SK-N-SH treated with all-trans-retinoic acid at 6 μM for 48 hours (cell line): Measurements from ENCODE around the gene RNF133.

ENCODE experiments used
- ARNTL ChIP-seq: fragments of 450-650 bp; formaldehyde crosslinking; IDR thresholded peaks from 2 replicates; pipeline ENCODE4 v1.5.0; 2020; ENCODE audit warnings: low read depth, mild to moderate bottlenecking, moderate library complexity, borderline replicate concordance
- BACH2 ChIP-seq: fragments of 250-450 bp; sonication (Bioruptor Pico); IDR thresholded peaks from 2 replicates; pipeline ENCODE4 v1.9.0; 2021; ENCODE audit warnings: mild to moderate bottlenecking, borderline replicate concordance
- CSDC2 ChIP-seq: fragments of 250-450 bp; sonication (Bioruptor Pico); IDR thresholded peaks from 2 replicates; pipeline ENCODE4 v1.5.0; 2020; ENCODE audit warnings: mild to moderate bottlenecking, moderate library complexity
- ESRRG ChIP-seq: fragments of 250-450 bp; sonication (Bioruptor Pico); IDR thresholded peaks from 2 replicates; pipeline ENCODE4 v1.6.1; 2021; ENCODE audit warnings: mild to moderate bottlenecking
- PPARA ChIP-seq: fragments of 250-450 bp; sonication (Bioruptor Pico); IDR thresholded peaks from 2 replicates; pipeline ENCODE4 v1.5.0; 2020; ENCODE audit warnings: mild to moderate bottlenecking, borderline replicate concordance
- RARB ChIP-seq: fragments of 250-450 bp; sonication (Bioruptor Pico); IDR thresholded peaks from 2 replicates; pipeline ENCODE4 v1.8.0; 2021; ENCODE audit warnings: mild to moderate bottlenecking, moderate library complexity
- TOX ChIP-seq: fragments of 250-450 bp; sonication (Bioruptor Pico); IDR thresholded peaks from 2 replicates; pipeline ENCODE4 v1.8.0; 2021; ENCODE audit warnings: mild to moderate bottlenecking, moderate library complexity, borderline replicate concordance
- ZNF565 ChIP-seq: fragments of 450-650 bp; formaldehyde crosslinking; conservative IDR thresholded peaks from 2 replicates; pipeline ENCODE4 v1.5.0; 2020; ENCODE audit warnings: low read depth, mild to moderate bottlenecking, moderate library complexity
- TF ChIP-seq, protein P1 (sequence below): fragments of 250-450 bp; sonication (Bioruptor Pico); IDR thresholded peaks from 2 replicates; pipeline ENCODE4 v1.5.1; 2020; ENCODE audit warnings: low read depth, mild to moderate bottlenecking, moderate library complexity
- TF ChIP-seq, protein P2 (sequence below): fragments of 250-450 bp; sonication (Bioruptor Pico); IDR thresholded peaks from 2 replicates; pipeline ENCODE4 v1.8.0; 2020; ENCODE audit warnings: mild to moderate bottlenecking, moderate library complexity, borderline replicate concordance
- TF ChIP-seq, protein P3 (sequence below): fragments of 250-450 bp; sonication (Bioruptor Pico); IDR thresholded peaks from 2 replicates; pipeline ENCODE4 v1.8.0; 2021; ENCODE audit warnings: low read depth, mild to moderate bottlenecking, moderate library complexity, borderline replicate concordance

GRCh38 chr7:122652876-122653275 is 46.0 kb downstream of the RNF133 start:
- TF ChIP-seq, protein P1, sequence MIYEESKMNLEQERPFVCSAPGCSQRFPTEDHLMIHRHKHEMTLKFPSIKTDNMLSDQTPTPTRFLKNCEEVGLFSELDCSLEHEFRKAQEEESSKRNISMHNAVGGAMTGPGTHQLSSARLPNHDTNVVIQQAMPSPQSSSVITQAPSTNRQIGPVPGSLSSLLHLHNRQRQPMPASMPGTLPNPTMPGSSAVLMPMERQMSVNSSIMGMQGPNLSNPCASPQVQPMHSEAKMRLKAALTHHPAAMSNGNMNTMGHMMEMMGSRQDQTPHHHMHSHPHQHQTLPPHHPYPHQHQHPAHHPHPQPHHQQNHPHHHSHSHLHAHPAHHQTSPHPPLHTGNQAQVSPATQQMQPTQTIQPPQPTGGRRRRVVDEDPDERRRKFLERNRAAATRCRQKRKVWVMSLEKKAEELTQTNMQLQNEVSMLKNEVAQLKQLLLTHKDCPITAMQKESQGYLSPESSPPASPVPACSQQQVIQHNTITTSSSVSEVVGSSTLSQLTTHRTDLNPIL, result no peak
- TF ChIP-seq RARB (CRISPR knock-in tag), result no peak
- TF ChIP-seq, protein P2, sequence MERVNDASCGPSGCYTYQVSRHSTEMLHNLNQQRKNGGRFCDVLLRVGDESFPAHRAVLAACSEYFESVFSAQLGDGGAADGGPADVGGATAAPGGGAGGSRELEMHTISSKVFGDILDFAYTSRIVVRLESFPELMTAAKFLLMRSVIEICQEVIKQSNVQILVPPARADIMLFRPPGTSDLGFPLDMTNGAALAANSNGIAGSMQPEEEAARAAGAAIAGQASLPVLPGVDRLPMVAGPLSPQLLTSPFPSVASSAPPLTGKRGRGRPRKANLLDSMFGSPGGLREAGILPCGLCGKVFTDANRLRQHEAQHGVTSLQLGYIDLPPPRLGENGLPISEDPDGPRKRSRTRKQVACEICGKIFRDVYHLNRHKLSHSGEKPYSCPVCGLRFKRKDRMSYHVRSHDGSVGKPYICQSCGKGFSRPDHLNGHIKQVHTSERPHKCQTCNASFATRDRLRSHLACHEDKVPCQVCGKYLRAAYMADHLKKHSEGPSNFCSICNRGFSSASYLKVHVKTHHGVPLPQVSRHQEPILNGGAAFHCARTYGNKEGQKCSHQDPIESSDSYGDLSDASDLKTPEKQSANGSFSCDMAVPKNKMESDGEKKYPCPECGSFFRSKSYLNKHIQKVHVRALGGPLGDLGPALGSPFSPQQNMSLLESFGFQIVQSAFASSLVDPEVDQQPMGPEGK (CRISPR knock-in tag), result no peak
- TF ChIP-seq, protein P3, sequence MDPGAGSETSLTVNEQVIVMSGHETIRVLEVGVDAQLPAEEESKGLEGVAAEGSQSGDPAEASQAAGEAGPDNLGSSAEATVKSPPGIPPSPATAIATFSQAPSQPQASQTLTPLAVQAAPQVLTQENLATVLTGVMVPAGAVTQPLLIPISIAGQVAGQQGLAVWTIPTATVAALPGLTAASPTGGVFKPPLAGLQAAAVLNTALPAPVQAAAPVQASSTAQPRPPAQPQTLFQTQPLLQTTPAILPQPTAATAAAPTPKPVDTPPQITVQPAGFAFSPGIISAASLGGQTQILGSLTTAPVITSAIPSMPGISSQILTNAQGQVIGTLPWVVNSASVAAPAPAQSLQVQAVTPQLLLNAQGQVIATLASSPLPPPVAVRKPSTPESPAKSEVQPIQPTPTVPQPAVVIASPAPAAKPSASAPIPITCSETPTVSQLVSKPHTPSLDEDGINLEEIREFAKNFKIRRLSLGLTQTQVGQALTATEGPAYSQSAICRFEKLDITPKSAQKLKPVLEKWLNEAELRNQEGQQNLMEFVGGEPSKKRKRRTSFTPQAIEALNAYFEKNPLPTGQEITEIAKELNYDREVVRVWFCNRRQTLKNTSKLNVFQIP, result no peak
- TF ChIP-seq BACH2 (CRISPR knock-in tag), result no peak
- no peak for TF ChIP-seq ESRRG (CRISPR knock-in tag)
- TF ChIP-seq TOX (CRISPR knock-in tag), result no peak
- no peak for TF ChIP-seq ZNF565 (CRISPR knock-in tag)
- no peak for TF ChIP-seq CSDC2 (CRISPR knock-in tag)
- TF ChIP-seq ARNTL (CRISPR knock-in tag), result no peak
- no peak for TF ChIP-seq PPARA (CRISPR knock-in tag)
